Fibroblast of lung (primary cell): ENCODE measurements around the gene TAF3. TPM values are rescaled to one million over a fixed set of nuclear protein-coding genes. Genes with fewer than 3 reads are reported as not detected.

ENCODE experiments used
- DNase-seq, 2 donors: peaks; one replicate each; pipeline versions ENCODE4 v3.0.0 to v3.0.0-alpha.2; 2010; ENCODE audit warnings: low read depth in 2 of 2
- H2AFZ ChIP-seq: 2 replicates; pipeline ENCODE4 v1.5.1; 2012; ENCODE audit warnings: low read length, control low read depth, inconsistent platforms
- H3K27ac ChIP-seq: 2 replicates; pipeline ENCODE4 v1.5.1; 2011; ENCODE audit warnings: low read length, control low read depth; ENCODE audit not compliant: insufficient read depth
- H3K27me3 ChIP-seq: 2 replicates; pipeline ENCODE4 v1.5.1; 2011; ENCODE audit warnings: mild to moderate bottlenecking, low read length; ENCODE audit not compliant: control insufficient read depth, insufficient read depth
- H3K36me3 ChIP-seq: 2 replicates; pipeline ENCODE4 v1.5.1; 2011; ENCODE audit warnings: low read length; ENCODE audit not compliant: control insufficient read depth, insufficient read depth
- H3K4me1 ChIP-seq: 2 replicates; pipeline ENCODE4 v1.5.1; 2011; ENCODE audit warnings: low read length; ENCODE audit not compliant: control insufficient read depth, insufficient read depth; ENCODE audit errors: extremely low read depth
- H3K4me2 ChIP-seq: 2 replicates; pipeline ENCODE4 v1.5.1; 2011; ENCODE audit warnings: low read length, control low read depth; ENCODE audit not compliant: insufficient read depth; ENCODE audit errors: extremely low read depth
- H3K4me3 ChIP-seq, 4 experiments: fragments of 200-600 bp in 1 of 4; sonication (generic) in 1 of 4; replicated peaks in 1 of 4; 2 replicates each; pipeline ENCODE4 v1.5.1; 2011 to 2016; ENCODE audit warnings: low read length in 4 of 4, low read depth in 3 of 4, mild to moderate bottlenecking in 3 of 4, control low read depth in 2 of 4, inconsistent platforms in 1 of 4, mixed read lengths in 1 of 4; ENCODE audit not compliant: insufficient read depth in 1 of 4; ENCODE audit errors: control extremely low read depth in 1 of 4
- H3K79me2 ChIP-seq: 2 replicates; pipeline ENCODE4 v1.5.1; 2012; ENCODE audit warnings: mild to moderate bottlenecking, low read length, inconsistent platforms; ENCODE audit not compliant: control insufficient read depth, insufficient read depth
- H3K9ac ChIP-seq: 2 replicates; pipeline ENCODE4 v1.5.1; 2011; ENCODE audit warnings: mild to moderate bottlenecking, low read length, control low read depth; ENCODE audit not compliant: insufficient read depth
- H3K9me3 ChIP-seq: 2 replicates; pipeline ENCODE4 v1.5.1; 2012; ENCODE audit warnings: low read depth, low read length; ENCODE audit not compliant: control insufficient read depth, insufficient read depth
- H4K20me1 ChIP-seq: 2 replicates; pipeline ENCODE4 v1.5.1; 2011; ENCODE audit warnings: low read length; ENCODE audit not compliant: control insufficient read depth, insufficient read depth; ENCODE audit errors: extremely low read depth
- EZH2 ChIP-seq: IDR thresholded peaks from 2 replicates; pipeline ENCODE4 v1.5.1; 2012; ENCODE audit warnings: low read length, control low read depth, mild to moderate bottlenecking; ENCODE audit errors: missing control alignments
- polyA plus RNA-seq, 2 donors: library from polyadenylated mRNA; depleted of rRNA in 1 of 2; stranded (reverse) in 1 of 2; unstranded in 1 of 2; fragments of >200 nt; gene quantifications; 2 replicates each; pipeline ENCODE4 v1.2.1, GENCODE V29; 2011 to 2012; ENCODE audit warnings: missing spikeins in 1 of 2
- total RNA-seq: library from RNA; depleted of rRNA; stranded (reverse); fragments of >200 nt; gene quantifications from 2 replicates; pipeline ENCODE4 v1.2.1, GENCODE V29; 2014
- TF ChIP-seq, protein P1 (sequence below), 2 donors: IDR thresholded peaks in 1 of 2; conservative IDR thresholded peaks in 1 of 2; 1 replicate in 1 of 2; 2 replicates in 1 of 2; pipeline ENCODE4 v1.5.1; 2011 to 2012; ENCODE audit warnings: low read length in 2 of 2, control low read depth in 1 of 2, inconsistent platforms in 1 of 2, low read depth in 1 of 2, mild to moderate bottlenecking in 1 of 2

The TAF3 gene
- total and polyA plus RNA-seq, 2 donors (not counting 1 experiment from before 2014, with no cell fraction given) = 2.1 to 4.0 TPM

DNA sequence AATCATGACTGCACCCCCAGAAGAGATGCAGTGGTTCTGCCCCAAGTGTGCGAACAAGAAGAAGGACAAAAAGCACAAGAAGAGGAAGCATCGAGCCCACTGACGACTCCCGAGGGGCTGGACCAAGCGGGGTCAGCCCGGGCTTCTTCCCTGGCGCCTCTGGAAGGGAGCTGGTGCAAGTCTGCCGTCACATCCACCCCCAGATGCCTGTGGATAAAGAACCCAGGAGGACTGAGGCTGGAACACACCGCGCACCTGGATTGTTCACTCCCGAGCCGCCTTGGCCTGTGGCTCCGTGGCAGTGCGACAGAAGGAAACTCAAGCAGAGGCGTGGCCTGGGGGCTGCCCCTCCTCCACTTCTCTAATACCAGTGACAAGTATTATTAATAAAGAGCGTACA is 196.3 kb downstream of the TAF3 start:
- no peak overlapping the region for H3K4me3 ChIP-seq
- H3K9me3 ChIP-seq = no peaks in the 10 kb centered on the region
- DNase-seq = no peak
- no peaks in the 10 kb centered on the region for H3K27me3 ChIP-seq
- H3K36me3 ChIP-seq = no peaks in the 10 kb centered on the region
- H3K9ac ChIP-seq = no peak overlapping the region
- H3K4me1 ChIP-seq = no peaks in the 10 kb centered on the region
- no peak overlapping the region for H3K27ac ChIP-seq
- H4K20me1 ChIP-seq = no peaks in the 10 kb centered on the region
- no peaks in the 10 kb centered on the region for H3K79me2 ChIP-seq
- TF ChIP-seq, protein P1, sequence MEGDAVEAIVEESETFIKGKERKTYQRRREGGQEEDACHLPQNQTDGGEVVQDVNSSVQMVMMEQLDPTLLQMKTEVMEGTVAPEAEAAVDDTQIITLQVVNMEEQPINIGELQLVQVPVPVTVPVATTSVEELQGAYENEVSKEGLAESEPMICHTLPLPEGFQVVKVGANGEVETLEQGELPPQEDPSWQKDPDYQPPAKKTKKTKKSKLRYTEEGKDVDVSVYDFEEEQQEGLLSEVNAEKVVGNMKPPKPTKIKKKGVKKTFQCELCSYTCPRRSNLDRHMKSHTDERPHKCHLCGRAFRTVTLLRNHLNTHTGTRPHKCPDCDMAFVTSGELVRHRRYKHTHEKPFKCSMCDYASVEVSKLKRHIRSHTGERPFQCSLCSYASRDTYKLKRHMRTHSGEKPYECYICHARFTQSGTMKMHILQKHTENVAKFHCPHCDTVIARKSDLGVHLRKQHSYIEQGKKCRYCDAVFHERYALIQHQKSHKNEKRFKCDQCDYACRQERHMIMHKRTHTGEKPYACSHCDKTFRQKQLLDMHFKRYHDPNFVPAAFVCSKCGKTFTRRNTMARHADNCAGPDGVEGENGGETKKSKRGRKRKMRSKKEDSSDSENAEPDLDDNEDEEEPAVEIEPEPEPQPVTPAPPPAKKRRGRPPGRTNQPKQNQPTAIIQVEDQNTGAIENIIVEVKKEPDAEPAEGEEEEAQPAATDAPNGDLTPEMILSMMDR (conservative IDR thresholded peaks at IDR 0.05 in 1 of 2, IDR thresholded peaks at IDR 0.05 in 1 of 2; ENCODE audit: low read depth in 1 of 2, low read length in 2 of 2) = no peak
- TF ChIP-seq EZH2 = no peak
- no peak overlapping the region for H3K4me2 ChIP-seq
- no peak overlapping the region for H2AFZ ChIP-seq

DNA sequence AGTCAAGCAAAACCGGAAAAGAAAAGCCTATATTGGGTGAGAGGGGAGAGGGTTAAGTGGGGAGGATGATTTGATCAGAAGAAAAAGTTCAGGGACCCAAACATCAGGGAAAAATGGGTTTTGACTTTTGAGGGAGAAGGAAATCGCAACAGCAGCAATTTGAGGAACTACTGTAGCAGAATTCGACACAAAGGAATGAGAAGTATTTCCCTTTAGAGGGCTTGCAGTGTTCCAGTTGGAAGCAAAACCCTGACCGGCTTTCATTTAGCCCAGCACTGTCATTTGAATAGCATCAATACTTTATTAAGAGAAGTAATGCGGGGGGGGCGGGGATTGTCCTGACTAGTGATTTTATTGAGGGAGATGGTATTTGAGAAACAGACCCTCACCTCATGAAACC is 199.0 kb downstream of the TAF3 start:
- no peak overlapping the region for H2AFZ ChIP-seq

DNA sequence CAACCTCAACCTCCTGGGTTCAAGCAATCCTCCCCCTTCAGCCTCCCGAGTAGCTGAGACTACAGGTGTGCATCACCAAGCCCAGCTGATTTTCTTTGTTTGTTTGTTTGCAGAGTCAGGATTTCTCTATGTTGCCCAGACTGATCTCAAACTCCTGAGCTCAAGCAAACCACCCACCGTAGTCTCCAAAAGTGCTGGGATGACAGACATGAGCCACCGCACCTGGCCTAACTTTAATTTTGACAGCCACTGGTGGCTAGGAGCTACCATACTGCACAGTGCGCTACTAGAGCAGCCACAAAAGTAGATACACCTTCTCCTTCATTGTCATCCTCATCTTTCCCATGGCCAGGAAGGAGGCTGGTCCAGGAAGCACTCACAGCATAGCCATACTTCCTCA is 205.0 kb downstream of the TAF3 start:
- H3K36me3 ChIP-seq = no peaks in the 10 kb centered on the region
- no peaks in the 10 kb centered on the region for H3K9me3 ChIP-seq
- no peak overlapping the region for H3K4me2 ChIP-seq
- no peak overlapping the region for H3K9ac ChIP-seq
- no peaks in the 10 kb centered on the region for H3K27me3 ChIP-seq
- H3K4me3 ChIP-seq = no peak overlapping the region
- no peak for DNase-seq
- H3K4me1 ChIP-seq = no peaks in the 10 kb centered on the region
- H4K20me1 ChIP-seq = no peaks in the 10 kb centered on the region
- no peak overlapping the region for H2AFZ ChIP-seq
- H3K79me2 ChIP-seq = no peaks in the 10 kb centered on the region
- no peak for TF ChIP-seq EZH2
- TF ChIP-seq, protein P1 (conservative IDR thresholded peaks at IDR 0.05 in 1 of 2, IDR thresholded peaks at IDR 0.05 in 1 of 2; ENCODE audit: low read depth in 1 of 2, low read length in 2 of 2) = no peak
- no peak overlapping the region for H3K27ac ChIP-seq

More for the DNA sequence above, 199.0 kb downstream of the TAF3 start:
- no peak overlapping the region for H3K4me3 ChIP-seq
- H3K27ac ChIP-seq = no peak overlapping the region
- no peaks in the 10 kb centered on the region for H3K79me2 ChIP-seq
- H3K27me3 ChIP-seq = no peaks in the 10 kb centered on the region
- TF ChIP-seq EZH2 = no peak
- TF ChIP-seq, protein P1 (conservative IDR thresholded peaks at IDR 0.05 in 1 of 2, IDR thresholded peaks at IDR 0.05 in 1 of 2; ENCODE audit: low read depth in 1 of 2, low read length in 2 of 2) = no peak
- no peak overlapping the region for H3K9ac ChIP-seq
- H3K4me1 ChIP-seq = no peaks in the 10 kb centered on the region
- H3K4me2 ChIP-seq = no peak overlapping the region
- no peaks in the 10 kb centered on the region for H3K9me3 ChIP-seq
- H3K36me3 ChIP-seq = no peaks in the 10 kb centered on the region
- H4K20me1 ChIP-seq = no peaks in the 10 kb centered on the region
- DNase-seq = peak in 1 of 2 donors; percentile 64
